PC-3 (cell line): ENCODE results near the gene SCRT2.

Experiments
- EZH2phosphoT487 ChIP-seq: fragments of 300-600 bp; sonication (generic); IDR thresholded peaks from 2 replicates; pipeline ENCODE4 v1.6.1; 2018; ENCODE audit warnings: mild to moderate bottlenecking, antibody characterized with exemption, low read length, borderline replicate concordance
- TF ChIP-seq, protein P1 (sequence below): fragments of 300-600 bp; sonication (generic); conservative IDR thresholded peaks from 2 replicates; pipeline ENCODE4 v1.5.1; 2017; ENCODE audit warnings: antibody characterized with exemption, low read depth, mild to moderate bottlenecking, low read length

DNA sequence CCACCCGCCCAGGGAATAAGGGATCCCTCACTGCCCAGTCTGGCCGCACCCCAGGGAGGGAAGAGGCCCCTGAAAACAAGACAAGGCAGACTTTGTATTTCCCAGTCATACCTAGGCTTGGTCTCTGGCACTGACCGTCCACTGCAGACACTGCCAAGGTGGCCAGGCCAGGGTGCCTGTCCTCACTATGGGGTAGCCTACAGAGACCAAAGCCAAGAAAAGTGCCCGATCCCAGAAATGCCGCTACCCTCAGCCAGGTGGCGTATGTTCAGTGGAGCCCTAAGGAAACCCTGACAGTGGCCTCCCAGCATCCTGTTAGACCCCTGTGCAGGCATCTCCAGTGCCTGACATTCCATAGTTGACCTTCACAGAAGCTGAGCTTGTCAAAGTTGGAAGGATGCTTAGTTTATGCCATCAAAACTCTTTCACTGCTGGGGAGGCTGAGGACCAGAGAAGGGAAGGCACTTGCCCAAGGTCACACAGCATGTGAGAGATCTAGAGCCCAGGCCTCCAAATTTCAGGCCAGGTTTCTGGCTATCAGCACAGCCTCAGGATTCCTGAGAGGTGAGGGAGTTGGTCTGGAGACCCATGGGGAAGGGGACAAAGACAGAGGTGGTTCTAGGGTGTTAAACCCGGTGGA, 2.5 kb downstream of the SCRT2 start:
- TF ChIP-seq, protein P1, sequence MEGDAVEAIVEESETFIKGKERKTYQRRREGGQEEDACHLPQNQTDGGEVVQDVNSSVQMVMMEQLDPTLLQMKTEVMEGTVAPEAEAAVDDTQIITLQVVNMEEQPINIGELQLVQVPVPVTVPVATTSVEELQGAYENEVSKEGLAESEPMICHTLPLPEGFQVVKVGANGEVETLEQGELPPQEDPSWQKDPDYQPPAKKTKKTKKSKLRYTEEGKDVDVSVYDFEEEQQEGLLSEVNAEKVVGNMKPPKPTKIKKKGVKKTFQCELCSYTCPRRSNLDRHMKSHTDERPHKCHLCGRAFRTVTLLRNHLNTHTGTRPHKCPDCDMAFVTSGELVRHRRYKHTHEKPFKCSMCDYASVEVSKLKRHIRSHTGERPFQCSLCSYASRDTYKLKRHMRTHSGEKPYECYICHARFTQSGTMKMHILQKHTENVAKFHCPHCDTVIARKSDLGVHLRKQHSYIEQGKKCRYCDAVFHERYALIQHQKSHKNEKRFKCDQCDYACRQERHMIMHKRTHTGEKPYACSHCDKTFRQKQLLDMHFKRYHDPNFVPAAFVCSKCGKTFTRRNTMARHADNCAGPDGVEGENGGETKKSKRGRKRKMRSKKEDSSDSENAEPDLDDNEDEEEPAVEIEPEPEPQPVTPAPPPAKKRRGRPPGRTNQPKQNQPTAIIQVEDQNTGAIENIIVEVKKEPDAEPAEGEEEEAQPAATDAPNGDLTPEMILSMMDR, result peak; percentile 55
- no peak for TF ChIP-seq EZH2phosphoT487
